Skin epidermis (tissue), 12 donors: ENCODE measurements around the gene AXIN2.
"Not testable (repeated sequence)": the region's sequence is repeated elsewhere in the genome, so short reads cannot be mapped to it uniquely, and the experiment has no call there.

Experiments
- H3K27ac ChIP-seq, 21 experiments: fragments of 200-600 bp; sonication (generic) in 11 of 21; one replicate each; pipeline ENCODE4 v1.5.0; 2020; ENCODE audit warnings: mild to moderate bottlenecking in 3 of 21, inconsistent platforms in 2 of 21, moderate library complexity in 2 of 21
- H3K4me3 ChIP-seq, 7 experiments: fragments of 200-600 bp; sonication (generic) in 2 of 7; one replicate each; pipeline ENCODE4 v1.5.0; 2020; ENCODE audit warnings: inconsistent platforms in 2 of 7, mild to moderate bottlenecking in 2 of 7, moderate library complexity in 1 of 7

AXIN2 gene

GRCh38 chr17:65498816-65499215, 62.6 kb downstream of the AXIN2 start:
- no peak overlapping the region for H3K27ac ChIP-seq
- H3K4me3 ChIP-seq, result no peak overlapping the region

GRCh38 chr17:65496801-65497200, 64.6 kb downstream of the AXIN2 start:
- H3K4me3 ChIP-seq, result no peak overlapping the region
- no peak overlapping the region for H3K27ac ChIP-seq

GRCh38 chr17:65495122-65496055, 66.1 kb downstream of the AXIN2 start:
- Histone ChIP-seq H3K27ac (no peak overlapping the region), H3K4me3 (no peak overlapping the region)

- Histone ChIP-seq H3K27ac (no peak overlapping the region), H3K4me3 (no peak overlapping the region)
These were observed 71.9 kb downstream of the AXIN2 start for GRCh38 chr17:65489413-65490155.

- no peak overlapping the region for H3K4me3 ChIP-seq
These were observed 72.8 kb downstream of the AXIN2 start for GRCh38 chr17:65488665-65489064.

GRCh38 chr17:65487990-65488389, 73.5 kb downstream of the AXIN2 start:
- Histone ChIP-seq H3K27ac (no peak overlapping the region), H3K4me3 (no peak overlapping the region)

More at GRCh38 chr17:65488665-65489064, 72.8 kb downstream of the AXIN2 start:
- no peak overlapping the region for H3K27ac ChIP-seq

- Histone ChIP-seq H3K27ac (no peak overlapping the region), H3K4me3 (no peak overlapping the region)
These were observed 74.3 kb downstream of the AXIN2 start for GRCh38 chr17:65487161-65487560.

GRCh38 chr17:65485388-65486299, 75.8 kb downstream of the AXIN2 start:
- Histone ChIP-seq H3K27ac (peak overlapping the region in 2 of 21 experiments; percentile 26 to 28), H3K4me3 (no peak overlapping the region)

GRCh38 chr17:65484405-65484804, 77.0 kb downstream of the AXIN2 start:
- not testable (repeated sequence) for H3K4me3 ChIP-seq, H3K27ac ChIP-seq

GRCh38 chr17:65483438-65483837, 78.0 kb downstream of the AXIN2 start:
- no peak overlapping the region for H3K27ac ChIP-seq
- no peak overlapping the region for H3K4me3 ChIP-seq

GRCh38 chr17:65482201-65482600, 79.2 kb downstream of the AXIN2 start:
- no peak overlapping the region for H3K27ac ChIP-seq
- no peak overlapping the region for H3K4me3 ChIP-seq

GRCh38 chr17:65479282-65479681, 82.2 kb downstream of the AXIN2 start:
- Histone ChIP-seq H3K27ac (no peak overlapping the region), H3K4me3 (no peak overlapping the region)
